SH-SY5Y (cell line): ENCODE results near the gene MTR.

Experiments used
- GATA2 ChIP-seq: IDR thresholded peaks from 2 replicates; pipeline ENCODE4 v1.6.1; 2011; ENCODE audit warnings: mild to moderate bottlenecking, low read depth, low read length
- GATA3 ChIP-seq: IDR thresholded peaks from 2 replicates; pipeline ENCODE4 v1.6.1; 2011; ENCODE audit warnings: low read depth, mild to moderate bottlenecking, low read length, moderate library complexity

MTR gene

GRCh38 chr1:236861560-236862218 lies 66.6 kb downstream of the MTR start:
- TF ChIP-seq GATA2: no peak
- TF ChIP-seq GATA3: no peak

GRCh38 chr1:236862219-236862591 lies 67.1 kb downstream of the MTR start:
- no peak for TF ChIP-seq GATA3
- no peak for TF ChIP-seq GATA2

GRCh38 chr1:236862615-236863211 lies 67.6 kb downstream of the MTR start:
- TF ChIP-seq GATA2: no peak
- no peak for TF ChIP-seq GATA3

GRCh38 chr1:236864211-236864610 lies 69.1 kb downstream of the MTR start:
- TF ChIP-seq GATA2 (no peak), GATA3 (no peak)

- TF ChIP-seq GATA2 (no peak), GATA3 (no peak)
Measured at GRCh38 chr1:236864996-236865817, 70.1 kb downstream of the MTR start.

GRCh38 chr1:236865818-236866155 lies 70.7 kb downstream of the MTR start:
- no peak for TF ChIP-seq GATA2
- TF ChIP-seq GATA3: no peak

GRCh38 chr1:236868625-236869467 lies 73.8 kb downstream of the MTR start:
- TF ChIP-seq GATA3: no peak
- no peak for TF ChIP-seq GATA2

- TF ChIP-seq GATA3: no peak
- TF ChIP-seq GATA2: no peak
Measured at GRCh38 chr1:236869911-236870310, 74.8 kb downstream of the MTR start.

GRCh38 chr1:236870721-236871120 lies 75.6 kb downstream of the MTR start:
- TF ChIP-seq GATA2 (no peak), GATA3 (no peak)

- TF ChIP-seq GATA3 (no peak), GATA2 (no peak)
Measured at GRCh38 chr1:236872075-236872666, 77.1 kb downstream of the MTR start.

GRCh38 chr1:236875975-236876374 lies 80.9 kb downstream of the MTR start:
- TF ChIP-seq GATA2 (no peak), GATA3 (no peak)

GRCh38 chr1:236877661-236878060 lies 82.6 kb downstream of the MTR start:
- no peak for TF ChIP-seq GATA3
- TF ChIP-seq GATA2: no peak

- no peak for TF ChIP-seq GATA2
- TF ChIP-seq GATA3: no peak
Measured at GRCh38 chr1:236880209-236880608, 85.1 kb downstream of the MTR start.

GRCh38 chr1:236882678-236883077 lies 87.6 kb downstream of the MTR start:
- TF ChIP-seq GATA2: no peak
- no peak for TF ChIP-seq GATA3

GRCh38 chr1:236886199-236886598 lies 91.1 kb downstream of the MTR start:
- TF ChIP-seq GATA2: no peak
- TF ChIP-seq GATA3: no peak
